HS-27A (cell line): Measurements from ENCODE around the gene PPP1R13B.

Experiments used
- DNase-seq: peaks from one replicate; pipeline ENCODE4 v3.0.0-alpha.2; 2012; ENCODE audit warnings: low read depth, missing footprints

Gene PPP1R13B

DNA sequence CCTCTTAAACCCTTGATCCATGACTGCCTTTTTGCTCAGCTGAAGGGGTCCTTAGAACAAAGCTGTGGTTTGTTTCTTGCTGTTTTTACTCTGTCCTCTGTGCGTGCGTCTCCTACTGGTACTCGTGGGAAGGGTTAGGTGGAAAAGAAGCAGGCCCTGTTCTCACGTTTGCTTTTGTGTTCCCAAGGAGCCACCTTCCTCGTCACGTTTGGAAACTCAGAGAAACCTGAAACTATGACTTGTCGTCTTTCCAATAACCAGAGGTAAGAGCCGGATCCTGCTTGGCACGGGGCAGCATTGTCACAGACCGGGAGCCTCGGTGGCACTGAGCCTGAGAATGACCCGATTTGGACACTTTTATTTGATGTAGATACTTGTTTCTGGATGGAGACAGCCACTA is 118.7 kb downstream of the PPP1R13B start:
- DNase-seq = no peak

DNA sequence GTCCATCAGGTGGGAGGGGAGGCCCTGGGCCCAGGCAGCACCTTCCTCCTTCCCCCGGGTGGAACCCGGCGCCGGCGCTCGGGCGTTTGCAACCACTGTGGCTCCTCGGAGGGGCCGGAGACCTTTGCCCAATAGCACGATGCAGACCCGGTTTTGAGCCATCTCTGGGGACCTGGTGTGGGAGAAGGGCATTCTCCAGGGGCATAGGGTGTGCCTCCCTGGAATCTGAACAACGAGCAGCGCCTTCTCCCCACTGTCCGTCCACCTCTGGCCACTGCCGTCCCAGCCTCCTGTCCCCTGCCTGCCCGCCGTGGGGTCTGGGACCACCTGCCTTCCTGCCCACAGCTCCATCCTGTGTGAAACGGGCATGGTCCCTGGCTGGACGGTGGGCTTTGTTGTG is 119.2 kb downstream of the PPP1R13B start:
- no peak for DNase-seq

DNA sequence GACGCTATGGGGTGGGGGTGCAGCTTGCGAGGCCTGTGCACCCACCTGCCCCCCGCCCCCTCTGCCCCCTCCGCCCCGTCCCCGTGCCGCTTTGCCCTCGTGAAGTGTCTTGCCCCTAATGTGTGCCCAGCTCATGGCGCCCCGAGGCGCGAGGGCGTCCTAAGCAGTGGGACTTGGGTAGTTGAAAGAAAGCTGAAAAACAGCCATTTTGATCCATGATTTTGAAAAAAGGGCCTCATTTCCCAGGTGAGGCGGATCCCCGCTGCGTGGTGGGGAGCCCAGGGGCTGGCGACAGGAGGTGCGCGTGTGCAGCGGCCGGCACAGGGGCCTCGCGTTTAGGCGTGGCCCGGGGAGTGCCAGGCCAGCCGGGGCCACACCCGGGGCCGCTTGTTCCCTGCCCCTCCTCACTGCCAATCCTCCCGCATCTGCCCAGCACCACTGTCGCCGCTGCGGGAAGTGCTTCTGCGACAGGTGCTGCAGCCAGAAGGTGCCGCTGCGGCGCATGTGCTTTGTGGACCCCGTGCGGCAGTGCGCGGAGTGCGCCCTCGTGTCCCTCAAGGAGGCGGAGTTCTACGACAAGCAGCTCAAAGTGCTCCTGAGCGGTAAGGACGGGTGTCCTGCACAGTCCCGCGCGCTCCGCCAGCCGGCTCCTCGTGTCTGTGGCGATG is 119.9 kb downstream of the PPP1R13B start:
- no peak for DNase-seq

DNA sequence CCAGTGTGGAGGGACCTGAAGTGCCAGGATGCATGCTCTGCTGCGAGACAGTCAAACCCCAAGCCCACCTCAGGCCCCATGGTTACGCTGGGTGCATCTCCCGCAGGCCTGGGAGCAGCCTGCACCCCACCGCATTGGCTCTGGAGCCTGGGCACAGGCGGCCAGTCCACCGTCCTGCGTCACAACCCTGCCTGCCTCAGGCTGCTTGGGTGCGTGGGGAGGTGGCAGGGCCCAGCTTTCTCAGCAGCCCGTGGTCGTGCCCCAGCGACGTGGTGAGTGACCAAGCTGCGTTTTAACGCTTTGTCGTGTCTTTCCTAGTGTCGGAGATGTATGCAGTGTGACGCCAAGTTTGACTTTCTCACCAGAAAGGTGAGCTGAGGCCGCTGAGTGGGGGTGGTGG is 120.9 kb downstream of the PPP1R13B start:
- no peak for DNase-seq

DNA sequence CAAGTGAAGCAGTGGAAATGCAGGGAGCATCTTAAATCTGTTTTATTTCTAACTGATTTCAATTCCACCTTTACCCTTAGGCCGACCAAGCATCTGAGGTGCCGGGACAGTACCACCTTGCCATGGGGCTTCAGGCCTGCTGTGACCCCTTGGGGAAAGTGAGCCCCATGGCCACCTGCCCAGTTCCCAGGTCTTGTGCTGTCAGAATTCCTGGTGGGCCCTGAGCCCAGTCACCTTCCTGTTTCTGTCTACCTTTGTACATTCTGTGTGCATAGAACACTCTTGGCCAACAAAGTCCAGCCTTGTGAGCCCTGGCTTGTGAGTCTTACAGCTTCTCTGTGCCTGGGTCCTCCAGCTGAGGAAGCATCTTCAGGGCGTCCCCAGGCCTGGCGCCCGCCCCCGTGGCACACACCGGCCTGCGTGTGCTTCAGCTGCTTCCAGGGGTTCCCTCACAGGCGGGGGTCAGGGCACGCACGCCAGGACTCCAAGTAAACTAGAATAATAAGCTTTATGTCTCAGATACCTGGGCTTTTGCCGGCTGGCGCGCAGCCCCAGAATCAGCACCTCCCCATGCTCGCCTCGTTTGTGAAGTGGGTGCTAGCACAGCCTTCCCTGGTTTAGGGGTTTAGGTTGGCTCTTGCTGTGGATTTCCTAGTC is 121.5 kb downstream of the PPP1R13B start:
- DNase-seq = no peak

DNA sequence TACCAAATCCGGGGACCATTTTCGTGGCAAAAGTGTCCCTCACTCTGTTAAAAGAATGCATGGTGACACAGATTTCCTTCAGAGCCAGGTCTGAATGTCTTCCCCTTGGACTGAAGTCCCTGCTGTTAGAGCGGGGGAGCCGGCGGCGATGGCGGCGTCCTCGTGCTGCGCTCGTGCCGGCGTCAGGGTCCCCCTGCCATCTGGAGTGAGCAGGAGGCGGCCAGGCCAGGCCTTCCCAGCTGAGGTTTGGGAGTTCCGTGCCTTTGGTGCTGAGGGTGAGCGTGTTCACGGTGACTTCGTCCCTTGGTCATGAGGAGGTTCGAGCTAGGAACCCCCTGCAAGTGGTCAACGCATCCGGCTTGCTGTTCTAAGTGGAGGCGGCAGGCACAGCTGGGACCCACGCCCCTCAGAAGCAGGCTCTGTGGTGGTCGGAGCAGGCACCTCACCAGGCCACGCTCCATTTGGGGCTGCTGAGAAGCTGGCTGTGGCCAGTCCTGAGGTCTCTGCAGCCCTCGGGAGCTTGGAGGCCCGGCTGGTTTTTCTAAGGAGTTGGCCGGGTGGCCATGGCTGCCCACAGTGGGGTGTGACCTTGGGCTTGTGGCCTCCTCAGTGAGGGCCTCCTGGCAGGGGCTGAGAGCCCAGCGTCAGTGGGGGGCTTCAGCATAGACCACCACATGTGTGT is 122.2 kb downstream of the PPP1R13B start:
- no peak for DNase-seq

DNA sequence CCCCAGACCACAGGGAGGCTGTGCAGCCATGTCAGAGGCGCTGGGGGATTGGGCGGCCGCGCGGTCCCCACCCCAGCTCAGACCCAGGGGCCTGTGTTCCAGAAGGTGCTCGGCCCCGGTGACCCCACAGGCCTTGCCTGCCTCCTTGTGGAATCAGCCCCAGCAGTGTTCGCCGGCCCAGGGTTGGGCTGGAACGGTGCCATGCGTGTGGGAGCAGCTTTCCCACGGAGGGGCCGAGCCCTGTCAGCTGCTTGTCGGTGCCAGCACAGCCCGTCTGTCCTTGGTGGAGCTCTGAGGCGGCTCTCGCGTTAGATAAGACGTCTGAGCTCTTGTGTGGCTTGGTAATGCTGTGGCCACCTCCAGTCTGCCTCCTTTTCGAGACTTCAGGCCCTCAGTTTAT is 123.3 kb downstream of the PPP1R13B start:
- DNase-seq = no peak

DNA sequence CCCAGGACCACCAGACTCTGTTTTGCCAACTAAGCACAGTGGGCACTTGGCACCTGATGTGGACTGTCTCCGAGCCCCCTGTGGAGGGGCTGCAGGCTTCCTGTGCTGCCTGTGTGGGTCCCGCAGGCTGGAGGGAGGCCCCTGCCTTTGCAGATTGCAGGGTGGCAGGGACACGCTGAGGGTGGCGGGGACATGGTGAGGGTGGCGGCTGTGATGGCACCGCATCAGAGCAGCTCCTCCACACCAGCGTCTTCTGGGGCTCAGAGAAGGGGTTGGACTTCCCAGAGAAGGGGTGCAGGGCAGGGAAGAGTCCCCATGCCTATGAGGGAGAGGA is 123.7 kb downstream of the PPP1R13B start:
- DNase-seq = no peak

DNA sequence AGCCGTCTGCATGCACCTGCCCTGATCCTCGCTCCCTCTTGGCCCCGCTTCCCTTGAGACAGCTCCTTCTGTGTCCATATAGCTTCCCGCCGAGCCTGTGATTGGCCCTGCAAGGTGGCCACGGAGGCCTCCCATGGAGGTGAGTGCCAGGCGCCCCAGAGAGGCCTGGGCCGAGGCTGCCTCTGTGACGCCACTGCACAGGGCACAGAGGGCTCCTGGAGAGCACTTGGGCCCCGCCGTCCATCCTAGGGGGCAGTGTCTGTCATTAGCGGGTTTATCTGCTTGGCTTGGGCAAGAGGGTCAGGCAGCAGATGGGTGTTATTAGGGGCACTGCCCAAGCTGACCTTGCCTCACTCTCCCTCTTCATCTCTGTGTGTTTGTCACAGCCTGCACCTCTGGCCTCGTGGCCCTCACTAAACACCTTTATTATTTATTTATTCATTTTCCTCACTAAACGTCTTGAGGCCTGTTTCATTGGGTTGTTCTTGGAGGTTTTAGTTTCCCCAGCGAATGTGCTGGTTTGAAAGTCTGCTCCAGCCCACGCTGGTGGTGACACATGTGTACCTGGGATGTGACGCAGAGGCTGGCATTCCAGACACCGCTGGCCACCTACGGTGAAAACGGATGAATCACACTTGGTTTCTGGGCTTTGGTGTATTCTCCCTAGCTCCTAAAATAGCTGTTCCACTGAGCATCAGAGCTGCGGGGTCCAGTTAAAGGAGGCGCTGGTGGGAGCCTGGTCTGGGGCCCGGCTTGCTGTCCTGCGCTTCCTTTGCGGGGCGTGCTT is 125.8 kb downstream of the PPP1R13B start:
- no peak for DNase-seq

DNA sequence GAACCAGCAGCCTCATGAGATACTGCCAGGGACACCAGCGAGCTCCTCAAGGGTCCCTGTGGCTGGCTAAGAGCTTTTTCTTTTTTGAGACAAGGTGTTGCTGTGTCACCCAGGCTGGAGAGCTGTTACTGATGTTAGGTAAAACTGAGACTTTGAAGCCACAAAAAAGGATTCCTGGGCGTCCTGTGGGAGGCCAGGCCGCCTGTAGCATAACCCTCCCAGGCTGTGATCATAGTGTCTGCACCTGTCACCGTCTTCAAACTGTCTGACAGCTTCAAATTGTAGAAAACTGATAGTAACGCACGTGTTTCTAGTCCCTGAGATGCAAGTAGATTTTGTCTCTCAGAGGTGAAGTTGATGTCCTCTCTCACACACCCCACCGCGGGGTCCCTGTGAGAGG is 127.6 kb downstream of the PPP1R13B start:
- no peak for DNase-seq

DNA sequence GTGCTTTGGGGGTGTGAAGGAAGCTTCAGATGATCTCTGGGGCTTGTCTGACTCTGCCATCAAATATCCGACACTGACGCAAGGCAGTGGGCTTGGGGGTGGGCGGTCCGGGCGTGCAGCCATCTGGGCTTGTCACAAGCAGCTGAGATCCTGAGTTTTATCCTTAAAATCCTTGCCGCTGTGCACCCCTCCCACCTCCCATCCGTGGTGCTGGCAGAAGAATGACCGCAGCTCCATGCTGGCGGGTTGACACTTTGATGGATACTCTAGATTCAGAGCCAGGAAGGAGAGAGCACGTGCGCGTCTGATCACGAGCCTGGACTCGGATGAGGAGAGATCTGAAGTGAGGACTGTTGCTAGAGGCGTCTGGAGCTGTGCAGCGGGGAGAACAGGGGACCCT is 128.8 kb downstream of the PPP1R13B start:
- DNase-seq = no peak

DNA sequence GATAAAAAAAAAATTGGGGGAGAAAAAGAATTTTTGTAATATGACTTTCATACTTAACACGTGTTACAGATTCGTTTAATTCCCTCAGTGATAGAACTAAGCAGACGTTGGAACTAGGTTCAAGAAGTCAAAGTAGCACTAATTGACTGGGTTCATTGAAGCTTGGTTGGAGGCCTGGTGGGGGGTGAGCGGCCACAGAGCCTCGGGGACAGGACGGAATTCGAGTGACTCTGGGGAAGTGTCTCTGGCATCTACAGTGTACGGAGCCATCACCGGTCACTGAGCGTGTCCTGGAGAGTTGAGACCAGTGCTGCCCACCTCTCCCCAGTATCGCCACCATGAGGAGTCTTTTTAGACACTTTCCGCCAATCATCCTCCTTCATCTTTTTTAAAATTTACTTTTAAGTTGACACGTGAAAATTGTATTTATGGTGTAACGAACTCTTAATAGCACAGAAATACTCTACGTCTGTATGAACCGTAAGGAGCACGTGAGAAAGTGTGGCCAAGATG is 130.4 kb downstream of the PPP1R13B start:
- no peak for DNase-seq

DNA sequence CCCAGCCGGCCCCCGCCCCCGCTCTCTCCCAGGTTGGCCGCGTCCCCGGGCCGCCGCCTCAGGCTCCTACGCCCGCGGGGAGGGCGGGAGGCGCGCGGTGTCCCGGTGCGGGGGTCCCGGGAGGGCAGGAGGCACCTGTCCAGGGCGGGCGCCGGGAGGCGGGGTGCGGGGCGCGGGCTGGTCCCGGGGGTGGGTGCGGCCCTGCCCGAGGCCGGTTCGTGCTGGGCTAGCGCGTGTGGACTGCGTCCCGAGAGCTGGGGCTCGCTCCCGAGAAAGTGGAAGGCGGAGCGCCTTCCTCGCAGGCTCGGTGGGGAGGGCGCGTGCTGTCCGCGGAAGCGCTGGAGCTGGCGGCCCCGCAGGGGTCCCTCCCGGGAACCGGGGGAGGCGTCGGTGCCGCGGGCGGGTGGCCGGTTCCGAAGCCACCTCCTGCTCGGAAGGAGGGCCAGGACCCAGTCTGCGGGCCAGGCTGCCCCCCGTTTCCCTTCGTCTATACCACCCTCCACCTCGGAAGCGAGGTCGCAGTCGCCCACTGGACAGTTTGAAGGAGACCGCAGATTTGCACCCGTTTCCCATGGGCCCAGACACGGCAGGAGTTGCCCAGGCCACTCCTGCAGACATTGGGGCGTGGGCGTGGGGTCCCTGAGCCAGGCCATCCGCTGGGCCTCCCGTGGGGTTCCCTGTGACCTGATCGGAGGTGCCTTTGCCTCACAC is 131.1 kb downstream of the PPP1R13B start:
- DNase-seq = no peak

DNA sequence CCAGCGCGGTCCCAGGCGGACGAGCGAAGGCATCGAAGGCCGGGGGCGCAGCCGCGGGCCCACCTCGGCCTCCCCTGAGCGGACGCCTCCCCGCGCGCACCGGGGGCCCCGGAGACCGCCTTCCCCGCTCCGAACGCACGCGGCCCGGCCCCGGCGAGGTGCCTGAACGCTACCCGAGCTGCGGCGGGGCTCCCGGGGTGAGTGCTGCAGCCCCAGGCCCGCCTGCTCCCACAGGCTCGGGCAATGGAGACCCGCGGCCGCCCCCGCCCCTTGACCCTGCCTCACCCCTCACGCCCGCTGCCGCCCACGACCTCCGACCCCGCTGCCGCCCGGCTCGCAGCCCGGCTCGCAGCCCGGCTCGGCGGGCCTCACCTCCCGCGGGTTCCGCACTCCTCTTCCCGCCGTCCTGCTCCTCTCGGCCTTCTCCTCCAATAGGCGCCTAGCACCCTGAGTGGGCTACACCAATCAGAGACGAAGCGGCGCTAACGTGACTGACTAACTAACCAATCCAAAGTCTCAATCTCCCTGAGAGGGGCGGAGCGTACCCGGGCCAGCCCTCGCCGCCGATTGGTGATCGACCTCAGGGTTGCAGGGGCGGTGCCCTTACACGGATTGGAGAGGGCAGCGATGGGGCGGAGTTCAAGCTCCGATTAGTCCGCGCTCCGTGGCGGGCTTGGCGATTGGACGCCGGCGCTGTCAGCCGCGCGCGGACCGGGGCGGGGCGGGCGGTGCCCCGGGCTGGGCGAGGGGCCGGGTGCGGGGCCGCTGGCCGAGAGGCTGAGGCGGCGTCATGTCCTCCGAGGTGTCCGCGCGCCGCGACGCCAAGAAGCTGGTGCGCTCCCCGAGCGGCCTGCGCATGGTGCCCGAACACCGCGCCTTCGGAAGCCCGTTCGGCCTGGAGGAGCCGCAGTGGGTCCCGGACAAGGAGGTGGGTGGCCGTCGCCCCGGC is 132.0 kb downstream of the PPP1R13B start, which contains the start of the genes XRCC3 and ZFYVE21:
XRCC3 (minus strand) TSS at position 400 of the 949 bp plus-strand sequence. CDS start 4,364 bp downstream, outside the sequence.
ZFYVE21 (plus strand) TSS at position 759 of the 949 bp plus-strand sequence; CDS start at position 791, 32 bp downstream.
- peak; percentile 99 for DNase-seq

DNA sequence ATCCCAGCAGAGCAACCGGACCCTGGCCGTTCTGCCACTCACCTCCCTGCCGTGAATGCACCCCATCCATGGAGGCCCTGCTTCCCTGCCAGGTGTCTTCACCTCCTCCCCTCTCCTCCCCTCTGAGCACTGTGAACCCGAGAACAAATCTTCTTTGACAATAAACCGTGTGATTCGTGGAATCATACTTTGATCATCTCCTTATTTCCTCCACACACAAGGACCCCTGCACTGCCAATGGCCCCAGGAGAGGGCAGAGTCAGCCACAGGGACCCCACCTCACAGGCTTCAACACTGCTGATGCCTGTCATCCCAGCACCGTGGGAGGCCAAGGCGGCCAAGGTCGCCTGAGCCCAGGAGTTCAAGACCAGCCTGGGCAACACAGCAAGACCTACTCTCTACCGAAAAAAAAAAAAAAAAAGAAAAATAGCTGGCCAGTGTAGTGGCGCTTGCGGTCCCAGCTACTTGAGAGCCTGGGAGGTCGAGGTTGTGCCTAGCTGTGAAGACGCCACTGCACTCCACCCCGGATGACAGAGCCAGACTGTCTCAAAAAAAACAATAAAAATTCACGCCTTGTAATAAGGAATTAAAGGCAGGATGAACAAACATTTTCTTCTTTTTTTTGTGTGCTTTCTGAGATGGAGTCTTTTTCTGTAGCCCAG is 133.2 kb downstream of the PPP1R13B start:
- DNase-seq = no peak

DNA sequence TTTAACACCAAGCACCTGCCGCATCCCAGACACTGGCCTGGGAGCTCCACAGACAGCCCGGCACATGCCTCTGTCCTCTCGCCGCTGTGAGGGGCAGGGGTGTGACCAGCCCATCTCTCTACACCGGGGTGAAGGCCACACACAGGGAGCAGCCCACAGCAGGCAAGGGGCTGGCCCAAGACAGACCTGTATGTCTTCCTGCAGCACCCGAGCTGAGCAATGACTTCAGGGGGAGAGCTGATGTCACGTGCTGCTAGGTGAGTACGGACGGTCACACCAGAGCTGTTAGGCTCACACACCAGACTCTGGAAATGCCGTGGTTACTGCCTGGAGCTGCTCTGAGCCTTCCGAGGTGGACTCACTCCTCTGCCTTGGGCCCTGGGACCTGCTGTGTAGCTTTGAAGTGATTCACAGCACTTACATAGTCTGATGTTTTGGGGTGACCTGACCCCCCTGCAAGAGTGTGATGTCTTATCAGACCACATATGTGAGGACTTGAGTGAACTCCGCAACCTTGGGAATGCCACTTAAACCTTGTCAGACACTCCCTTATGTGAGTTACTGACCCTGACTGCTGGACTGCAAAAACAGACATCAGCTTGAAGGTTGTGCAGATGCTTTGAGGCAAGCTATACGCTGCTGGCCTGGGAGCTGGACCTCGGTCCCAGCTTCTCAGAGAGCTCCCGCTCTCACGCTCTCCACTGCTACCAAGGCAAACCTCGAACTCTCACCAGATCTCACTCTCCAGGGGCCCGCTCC is 133.9 kb downstream of the PPP1R13B start:
- DNase-seq = no peak

DNA sequence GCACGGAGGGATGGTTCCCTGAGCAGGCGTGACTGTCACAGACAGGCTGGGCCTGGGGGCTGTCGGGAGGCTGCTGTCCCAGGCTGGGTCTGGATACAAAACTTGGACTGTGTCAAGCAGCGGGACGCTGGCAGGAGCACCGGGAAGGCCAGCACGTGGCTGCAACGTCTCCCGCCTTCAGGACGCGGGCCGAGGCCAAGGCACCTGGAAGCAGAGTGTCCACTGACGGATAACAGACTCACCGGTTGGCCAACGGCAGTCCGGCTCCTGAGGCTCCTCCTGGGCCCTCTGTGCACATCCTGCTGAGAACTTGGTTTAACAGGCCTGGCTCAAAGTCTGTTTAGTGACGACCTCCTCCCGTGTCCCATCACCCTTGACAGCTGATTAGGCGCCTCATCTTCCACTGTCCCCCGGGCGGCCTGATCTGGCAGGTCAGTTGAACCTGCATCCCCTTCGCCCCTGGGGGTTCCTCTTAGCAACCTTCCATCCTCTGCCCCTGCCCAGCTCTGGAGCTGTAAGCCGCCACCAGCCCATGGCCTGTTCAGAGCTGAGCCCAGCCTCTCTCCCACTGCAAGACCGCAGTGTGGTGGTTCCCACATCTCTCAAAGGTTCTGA is 134.6 kb downstream of the PPP1R13B start:
- no peak for DNase-seq
